Right renal cortex interstitium (tissue), 3 donors: ENCODE data around the gene TMEM255A. TPM values are rescaled to one million over a fixed set of nuclear protein-coding genes. Genes with fewer than 3 reads are reported as not detected.
A peak's percentile ranks its signal among the peaks of the same experiment; 100 is the strongest.

Experiments used
- DNase-seq, 3 donors: peaks; one replicate each; pipeline ENCODE4 v3.0.0-alpha.2; 2013; ENCODE audit warnings: low read depth in 3 of 3, low spot score in 2 of 3
- polyA plus RNA-seq, 3 donors: library from polyadenylated mRNA; unstranded; fragments of 120-200 nt; gene quantifications; one replicate each; pipeline ENCODE4 v1.2.1, GENCODE V29; 2013; ENCODE audit not compliant: insufficient read length in 3 of 3

The TMEM255A gene
- polyA plus RNA-seq, 3 donors: 0.33 to 0.76 (median 0.41) TPM

DNA sequence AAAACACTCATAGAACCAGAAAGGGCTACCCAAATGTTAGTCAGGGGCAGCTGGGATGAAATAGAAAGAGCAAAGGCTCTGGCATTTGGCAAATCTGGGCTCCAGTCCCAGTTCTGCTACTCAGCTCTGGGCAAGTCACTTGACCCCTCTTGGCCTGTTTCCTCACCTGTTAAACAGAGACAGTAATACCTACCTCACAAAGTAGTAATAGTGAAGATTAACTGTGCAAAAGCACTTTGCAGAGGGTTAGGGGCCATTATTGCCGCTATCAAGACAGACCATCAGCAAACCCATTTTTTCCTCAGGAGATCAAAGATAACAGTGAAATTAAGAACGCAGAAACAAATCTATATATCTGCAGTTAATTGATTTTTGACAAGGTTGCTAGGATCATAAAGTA lies 40.0 kb downstream of the TMEM255A start:
- DNase-seq: no peak

DNA sequence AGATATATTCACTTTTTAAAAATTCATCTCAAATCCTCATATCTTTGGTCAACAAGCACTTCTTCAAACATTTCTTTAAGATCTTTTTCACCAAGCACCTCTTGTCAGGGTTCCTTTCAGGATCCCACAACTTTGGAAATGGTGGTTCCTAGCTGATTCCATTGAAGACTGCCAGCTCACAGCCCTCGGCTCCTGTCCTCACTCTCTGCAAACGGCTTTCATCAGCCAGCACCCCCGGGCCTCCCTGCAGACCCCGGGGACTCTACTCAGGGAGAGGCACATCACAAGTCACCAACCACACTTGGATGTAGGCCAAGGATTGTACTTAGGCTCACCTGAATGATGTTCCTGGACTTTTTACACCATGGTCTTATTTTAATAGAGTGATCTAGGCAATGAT lies 40.7 kb downstream of the TMEM255A start:
- DNase-seq: no peak

DNA sequence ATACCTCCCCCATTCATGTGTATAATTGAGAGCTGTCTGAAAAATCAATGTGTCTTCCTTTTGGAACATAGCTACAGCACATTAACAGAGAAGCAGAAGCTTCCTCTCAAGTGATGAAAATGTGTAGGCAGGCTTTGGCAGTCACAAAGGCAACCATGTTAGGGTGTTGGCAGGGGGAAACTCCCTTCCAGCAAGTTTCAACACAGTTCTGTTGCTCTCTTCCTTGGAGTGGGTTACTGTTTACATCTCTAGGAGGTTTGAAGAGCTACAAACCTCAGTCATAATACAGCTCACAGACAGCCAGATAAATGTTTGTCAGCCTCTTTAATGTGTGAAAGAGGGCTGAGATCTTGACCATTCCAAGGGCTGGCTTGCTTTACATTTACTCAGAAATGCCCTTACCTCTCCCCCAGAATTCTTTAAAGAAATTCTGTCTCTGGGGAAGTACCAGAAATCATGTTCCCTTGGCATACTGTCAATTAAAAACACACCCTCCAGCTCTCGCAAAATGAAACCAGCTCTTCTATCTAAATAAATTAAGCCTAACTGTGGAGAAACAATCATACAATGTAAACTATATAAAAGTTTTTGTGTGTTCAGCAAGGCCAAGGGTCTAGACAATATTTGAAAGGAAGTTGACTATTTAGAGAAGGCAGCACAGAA lies 41.8 kb downstream of the TMEM255A start:
- no peak for DNase-seq

DNA sequence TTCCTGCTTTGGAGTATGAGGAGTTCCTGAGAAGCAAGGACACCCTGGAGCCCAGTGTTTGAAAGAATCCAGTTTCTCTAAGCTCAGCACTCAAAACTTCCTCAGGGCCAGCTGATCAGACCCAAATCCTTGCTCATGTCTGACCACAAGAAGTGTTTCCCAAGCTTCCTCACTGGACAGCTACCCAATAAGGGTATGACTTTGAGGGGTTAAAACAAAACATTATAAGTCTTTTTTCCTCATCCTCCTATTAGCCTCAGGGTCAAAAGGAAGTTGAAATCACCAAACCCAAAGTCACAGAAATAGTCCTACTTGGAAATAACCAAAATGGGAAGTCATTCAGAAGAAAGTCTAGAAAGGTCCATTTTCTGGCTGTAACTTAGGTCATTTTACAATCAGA lies 46.9 kb downstream of the TMEM255A start:
- no peak for DNase-seq

DNA sequence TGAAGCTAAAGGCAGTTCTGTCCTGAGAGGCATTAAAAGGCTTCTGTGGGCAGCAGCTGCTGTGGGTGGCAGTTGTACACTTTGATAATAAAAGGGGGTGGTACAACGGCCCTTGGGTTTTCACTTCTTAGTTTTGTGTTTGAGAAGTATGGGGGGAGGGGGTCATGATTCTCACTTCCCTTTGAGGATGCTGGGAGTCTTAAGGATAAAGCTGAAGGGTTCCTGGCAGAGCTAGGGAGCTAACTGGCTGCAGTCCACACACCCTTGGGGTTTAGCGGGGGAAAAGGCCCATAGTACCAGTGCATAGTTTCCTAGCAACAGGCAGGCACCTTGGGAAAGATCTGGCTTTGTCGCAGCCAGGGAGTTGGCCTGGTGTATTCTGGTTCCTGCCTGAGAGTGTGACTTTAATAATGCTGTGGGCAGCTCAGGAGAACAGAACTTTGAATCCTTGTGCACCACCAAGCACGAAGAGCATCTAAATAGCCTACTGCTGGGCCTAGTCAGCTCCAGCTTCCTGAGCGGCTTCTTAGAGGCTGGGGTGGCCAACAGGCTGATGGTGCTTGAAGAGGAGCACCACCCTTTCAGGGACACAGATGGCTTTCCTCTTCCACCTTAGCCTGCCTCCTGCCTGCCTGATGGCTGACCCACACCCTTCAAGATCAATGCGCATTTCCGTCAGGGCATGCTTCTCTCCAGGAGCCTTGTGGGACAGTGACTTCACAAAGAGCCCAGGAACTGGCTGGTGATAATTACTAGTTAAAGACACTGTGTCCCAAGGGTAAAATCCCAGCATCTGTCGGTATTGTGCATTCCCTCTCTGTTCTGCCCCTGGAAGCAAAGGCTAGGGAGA lies 48.2 kb downstream of the TMEM255A start:
- DNase-seq: no peak

DNA sequence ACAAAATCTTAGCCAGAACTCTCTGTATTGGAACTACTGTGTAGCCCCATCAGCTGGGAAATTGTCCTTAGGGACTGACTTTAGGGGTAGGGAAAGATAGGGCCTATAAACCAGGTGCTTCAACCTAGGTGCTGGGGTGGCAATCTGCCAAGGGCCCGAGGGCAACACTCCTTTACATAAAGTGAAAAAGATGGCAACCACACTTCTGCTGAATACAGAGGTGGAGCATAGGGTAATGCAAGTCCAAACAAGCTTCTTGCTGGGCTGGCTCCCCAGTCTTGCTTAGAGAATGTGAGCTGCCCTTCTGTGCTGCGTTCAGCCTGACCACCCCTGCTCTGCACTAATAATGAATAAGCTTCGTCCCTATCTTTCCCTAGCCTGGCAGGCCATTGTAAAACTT lies 50.9 kb downstream of the TMEM255A start:
- DNase-seq: no peak

DNA sequence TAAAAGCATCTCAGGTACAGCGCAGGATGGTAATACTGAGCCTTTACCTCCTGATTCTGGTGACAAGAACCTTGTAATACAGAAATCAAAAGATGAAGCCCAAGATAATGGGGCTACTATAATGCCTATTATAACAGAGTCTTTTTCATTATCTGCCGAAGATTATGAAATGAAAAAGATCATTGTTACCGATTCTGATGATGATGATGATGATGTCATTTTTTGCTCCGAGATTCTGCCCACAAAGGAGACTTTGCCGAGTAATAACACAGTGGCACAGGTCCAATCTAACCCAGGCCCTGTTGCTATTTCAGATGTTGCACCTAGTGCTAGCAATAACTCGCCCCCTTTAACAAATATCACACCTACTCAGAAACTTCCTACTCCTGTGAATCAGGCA lies 57.5 kb downstream of the TMEM255A start:
- no peak for DNase-seq

DNA sequence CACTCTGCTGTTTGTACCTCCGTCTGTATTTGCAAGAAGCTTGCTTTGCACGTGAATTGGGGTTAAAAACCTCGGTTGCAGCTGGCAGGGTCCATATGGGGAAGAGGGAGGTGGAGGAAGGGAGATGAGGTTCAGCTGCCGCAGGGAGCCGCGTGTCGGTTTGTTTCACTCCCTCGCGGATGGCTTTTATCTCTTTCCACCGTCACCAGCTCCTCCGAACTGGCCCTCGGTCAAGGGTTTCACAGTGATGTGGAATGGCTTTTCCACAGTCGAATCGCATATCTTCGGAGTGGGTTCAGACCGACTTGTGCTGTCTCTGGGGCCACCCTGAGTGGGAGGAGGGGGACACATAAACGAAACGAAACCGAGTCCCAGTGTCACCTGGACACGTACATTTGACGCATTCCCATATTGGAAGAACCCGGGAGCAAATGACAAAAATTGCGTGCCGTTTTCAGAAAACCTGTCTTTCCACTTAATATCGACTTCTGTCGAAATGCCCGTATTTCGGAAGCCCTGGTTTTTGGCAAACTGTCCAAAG lies 59.7 kb downstream of the TMEM255A start:
- no peak for DNase-seq

DNA sequence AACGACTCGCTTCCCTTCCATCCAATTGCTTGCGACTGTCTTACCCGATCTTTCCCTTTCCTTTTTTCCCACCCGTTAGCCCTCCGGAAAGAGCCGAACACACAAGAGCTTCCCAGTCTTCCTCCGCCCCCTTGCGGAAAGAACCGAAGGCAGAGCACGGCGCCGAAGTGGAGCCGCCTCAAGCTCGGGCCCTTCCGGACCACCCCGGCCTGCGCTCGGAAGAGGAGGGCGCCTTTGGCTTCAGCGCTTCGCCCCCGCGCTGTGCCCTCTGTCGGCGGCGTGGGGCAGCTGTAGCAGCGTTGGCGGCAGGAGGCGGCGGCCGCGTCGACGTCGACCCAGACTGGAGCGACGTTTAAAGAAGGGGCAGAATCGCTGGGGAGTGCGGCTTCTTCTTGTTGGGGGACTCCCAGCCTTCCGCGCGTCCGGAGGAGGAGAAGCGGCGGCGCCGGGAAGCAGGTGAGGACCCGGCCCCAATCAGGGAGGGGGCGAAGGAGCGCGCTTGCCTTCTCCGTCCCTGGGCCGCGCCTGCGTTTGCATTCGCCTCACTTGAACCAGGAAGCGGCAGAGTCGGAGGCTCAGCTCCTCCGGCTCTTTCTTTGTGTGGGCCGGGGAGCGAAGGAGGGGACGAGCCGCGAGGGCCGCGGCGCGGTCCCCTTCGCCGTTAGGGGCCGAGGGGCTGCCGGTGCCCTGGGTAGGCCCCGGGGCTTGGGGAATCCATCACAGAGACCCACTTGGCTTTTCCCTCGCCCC lies 60.6 kb downstream of the TMEM255A start, which contains the start of gene ZBTB33:
ZBTB33 (plus strand) TSS at position 291 of the 750 bp plus-strand sequence. CDS start 2,604 bp downstream, outside the sequence.
- DNase-seq: peak in 2 of 3 donors; percentile 73 to 87

DNA sequence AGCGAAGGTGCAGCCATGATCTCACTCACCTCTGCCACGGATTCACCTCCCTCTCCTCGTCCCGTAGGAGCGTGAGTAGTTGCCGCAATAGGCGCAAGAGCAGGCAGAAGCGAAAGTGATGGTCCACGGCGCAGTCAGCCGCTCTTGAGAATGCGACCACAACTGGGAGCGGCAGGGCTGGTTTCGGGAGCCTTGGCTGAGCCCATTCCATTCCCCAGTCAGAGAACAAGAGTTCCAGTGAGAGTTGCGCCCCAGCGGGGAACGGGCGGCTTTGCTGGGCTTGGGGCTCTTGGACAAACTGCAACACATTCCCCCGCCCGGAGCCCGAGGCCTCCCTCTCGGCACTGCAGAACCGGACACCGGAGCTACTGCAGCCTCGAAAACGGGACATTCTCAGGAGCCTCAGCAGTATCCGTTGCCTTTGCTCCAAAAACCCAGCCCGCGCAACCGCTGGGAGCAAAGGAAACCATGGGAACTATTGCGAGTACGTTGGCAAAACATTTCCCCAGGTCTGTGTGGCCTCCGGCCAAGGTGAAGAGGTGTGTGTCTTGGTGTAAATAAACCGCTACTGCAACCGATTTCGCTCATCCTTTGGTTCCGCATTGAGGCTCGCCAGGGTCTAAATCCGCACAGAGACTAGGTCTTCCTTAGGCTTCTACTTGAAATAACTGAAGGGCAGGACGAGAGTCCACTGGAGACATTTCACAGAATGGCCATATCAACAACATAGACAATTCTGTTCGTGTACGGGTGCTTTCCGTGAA lies 66.3 kb downstream of the TMEM255A start:
- DNase-seq: peak in 2 of 3 donors; percentile 59 to 67

DNA sequence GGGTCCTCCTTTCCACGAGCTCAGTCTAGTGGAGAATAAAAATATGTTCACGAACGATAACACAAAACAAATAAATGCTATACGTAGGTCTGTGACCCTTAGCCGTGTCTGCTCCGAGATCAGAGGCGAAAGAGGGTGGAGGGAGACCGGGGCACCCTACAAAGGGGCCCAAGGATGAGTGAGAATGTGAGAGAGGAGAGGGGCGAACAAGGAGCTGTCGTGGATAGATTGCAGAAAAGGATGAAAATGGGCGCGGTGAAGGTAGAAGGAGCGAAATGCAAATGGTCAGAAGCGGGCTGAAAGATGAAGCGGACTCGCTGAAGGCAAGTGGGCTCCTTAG lies 66.9 kb downstream of the TMEM255A start:
- no peak for DNase-seq

DNA sequence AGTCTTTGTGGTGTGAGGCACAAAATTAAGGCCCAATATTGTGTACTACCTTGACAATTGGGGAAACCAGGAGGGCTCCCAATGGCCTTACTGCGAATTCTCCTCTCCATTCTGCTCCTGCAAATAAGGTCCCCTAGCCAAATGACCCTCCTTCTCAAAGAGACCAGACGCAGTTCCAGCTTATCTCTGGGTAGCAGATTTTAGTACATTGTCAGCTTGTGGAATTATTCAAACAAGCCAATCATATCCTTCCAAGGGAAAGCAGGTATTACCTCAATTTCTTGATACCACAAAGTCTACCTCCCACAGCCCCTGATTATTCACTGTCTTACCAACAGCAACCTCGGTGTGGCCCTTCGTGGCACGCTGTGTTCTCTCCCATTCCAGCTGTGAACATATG lies 68.4 kb downstream of the TMEM255A start:
- DNase-seq: no peak

DNA sequence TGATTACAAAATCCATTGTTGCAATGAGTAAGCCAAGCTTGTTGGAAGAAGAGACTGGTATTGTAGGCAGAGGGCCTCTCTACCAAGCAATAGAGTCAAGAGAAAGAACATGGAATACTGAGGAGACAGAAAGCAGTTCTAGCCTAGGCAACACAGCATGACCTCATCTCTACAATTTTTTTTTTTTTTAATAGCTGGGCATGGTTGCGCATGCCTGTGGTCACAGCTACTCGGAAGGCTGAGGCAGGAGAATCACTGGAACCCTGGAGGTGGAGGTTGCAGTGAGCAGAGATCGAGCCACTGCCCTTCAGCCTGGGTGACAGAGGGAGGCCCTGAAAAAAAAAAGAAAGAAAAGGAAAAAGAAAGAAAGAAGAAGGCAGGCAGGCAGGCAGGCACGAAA lies 72.3 kb downstream of the TMEM255A start:
- no peak for DNase-seq

DNA sequence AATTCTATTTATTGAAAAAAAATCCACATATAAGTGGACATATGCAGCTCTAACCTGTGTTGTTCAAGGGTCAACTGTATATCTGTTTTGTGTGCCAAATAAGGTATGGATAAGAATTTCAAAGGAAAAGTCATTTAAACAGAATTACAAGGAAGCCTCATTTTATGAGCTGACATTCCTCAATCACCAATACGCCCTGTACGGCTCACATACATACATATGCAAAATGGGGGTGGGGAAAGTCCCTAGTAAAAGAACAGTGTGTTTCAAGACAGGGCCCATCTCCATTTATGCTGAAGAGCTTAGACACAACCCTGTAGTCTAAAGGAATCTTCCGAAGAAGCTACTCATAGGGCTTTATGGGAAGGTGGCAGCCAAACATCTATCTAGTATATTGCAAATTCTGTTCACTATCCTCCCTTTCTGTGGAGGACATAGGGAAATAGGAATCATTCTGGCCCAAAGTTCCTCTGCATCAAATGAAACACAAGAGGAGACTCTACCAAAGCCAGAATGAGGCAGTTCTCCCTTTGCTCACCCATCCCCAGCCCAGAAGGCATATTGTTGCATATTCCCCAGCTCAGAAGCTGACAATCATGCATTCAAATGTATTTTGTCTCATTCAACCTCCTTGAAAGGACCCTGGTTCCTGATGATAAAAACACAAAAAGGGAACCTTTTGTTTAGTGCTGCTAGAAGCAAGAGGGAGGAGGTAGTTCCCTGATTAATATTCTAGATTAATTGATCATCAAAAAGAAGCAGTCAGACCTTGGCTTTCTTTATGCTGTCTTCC lies 74.4 kb downstream of the TMEM255A start:
- DNase-seq: no peak

DNA sequence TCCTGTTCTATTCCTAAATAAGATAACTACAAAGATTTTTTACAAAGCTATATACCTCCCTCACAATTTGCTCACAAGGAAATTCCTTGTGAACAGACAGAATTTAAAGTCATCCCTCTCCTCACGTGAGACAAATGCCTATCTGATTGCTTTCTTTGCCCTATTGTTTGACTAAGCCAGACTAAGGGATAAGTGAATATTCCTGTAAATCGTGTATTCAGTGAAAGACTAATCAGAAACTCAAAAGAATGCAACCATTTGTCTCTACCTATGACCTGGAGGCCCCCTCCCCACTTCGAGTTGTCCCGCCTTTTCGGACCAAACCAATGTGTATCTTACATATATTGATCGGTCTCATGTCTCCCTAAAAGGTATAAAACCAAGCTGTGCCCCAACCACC lies 76.0 kb downstream of the TMEM255A start:
- DNase-seq: no peak

DNA sequence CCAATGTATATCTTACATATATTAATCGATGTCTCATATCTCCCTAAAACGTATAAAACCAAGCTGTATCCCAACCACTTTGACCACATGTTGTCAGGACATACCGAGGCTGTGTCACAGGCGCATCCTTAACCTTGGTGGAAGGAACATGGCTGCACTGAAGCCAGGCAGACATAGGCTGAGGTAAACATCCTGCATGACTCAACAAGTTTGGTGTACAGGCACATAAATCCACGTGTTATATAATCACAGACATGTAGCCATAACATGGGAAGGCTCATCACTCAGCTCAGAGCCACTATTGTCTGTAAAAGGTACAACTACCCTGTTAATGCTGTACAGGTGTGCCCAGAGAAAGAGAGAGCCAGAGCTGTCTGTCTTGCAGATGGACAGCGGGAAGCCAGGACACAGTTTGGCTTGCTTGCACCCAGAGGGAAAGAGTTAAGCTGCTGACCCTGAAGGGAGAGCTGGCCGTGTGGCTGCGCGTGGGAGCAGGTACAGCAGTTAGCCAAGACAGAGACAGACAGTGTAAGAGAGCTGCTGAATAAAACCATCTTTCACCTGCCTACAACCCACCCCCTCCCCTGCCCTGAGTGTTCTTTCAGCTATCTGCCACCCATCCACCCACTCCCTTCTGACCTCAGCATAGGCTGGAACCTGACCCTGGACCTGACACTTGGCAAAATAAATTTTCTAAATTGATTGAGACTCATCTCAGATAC lies 82.9 kb downstream of the TMEM255A start:
- DNase-seq: no peak

DNA sequence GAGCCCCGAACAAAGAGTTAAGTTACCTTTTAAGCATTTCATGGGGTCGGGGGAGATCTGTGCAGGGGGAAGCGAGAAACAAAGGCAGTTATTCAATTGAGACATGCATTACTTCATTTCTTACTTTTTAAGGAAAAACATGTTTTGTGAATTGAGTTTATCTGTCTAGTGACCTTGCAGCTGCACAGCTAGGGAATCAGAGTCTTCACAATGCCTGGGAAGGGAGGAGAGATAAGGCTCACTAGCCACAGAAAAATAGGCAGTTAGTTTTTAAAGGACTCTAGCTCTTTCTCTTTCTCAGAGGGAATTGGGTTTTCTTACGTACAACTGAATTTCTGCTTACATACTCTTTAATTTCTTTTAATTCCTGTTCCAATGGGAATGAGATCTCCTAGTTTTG lies 86.9 kb downstream of the TMEM255A start:
- no peak for DNase-seq

DNA sequence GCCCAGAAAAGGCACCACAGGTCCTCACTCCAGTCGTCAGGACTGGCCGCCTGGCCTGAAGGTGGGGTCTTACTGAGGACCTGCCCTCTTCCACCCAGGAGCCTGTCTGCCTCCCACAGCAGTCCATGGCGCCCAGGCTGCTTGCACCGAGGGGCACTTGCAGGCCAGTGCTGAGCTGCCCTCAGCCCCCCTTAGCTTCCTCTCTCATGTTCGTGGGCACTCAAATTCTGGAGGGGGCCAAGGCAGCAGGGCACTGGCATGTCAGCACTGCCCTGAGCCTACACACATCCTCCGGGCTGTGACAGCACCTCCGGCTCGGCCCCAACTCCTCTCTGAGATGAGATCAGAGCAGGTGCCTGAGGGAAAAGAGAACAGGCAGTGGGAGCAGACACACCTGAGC lies 87.9 kb downstream of the TMEM255A start:
- no peak for DNase-seq
